Measurements from ENCODE around the gene TAF1B. TPM values are rescaled to one million over a fixed set of nuclear protein-coding genes. Genes with fewer than 3 reads are reported as not detected.

TAF1B gene
- total and polyA plus RNA-seq, 2 donors (not counting 3 experiments of a cell fraction or from before 2014, with no cell fraction given): 6.3 to 29.4 TPM

DNA sequence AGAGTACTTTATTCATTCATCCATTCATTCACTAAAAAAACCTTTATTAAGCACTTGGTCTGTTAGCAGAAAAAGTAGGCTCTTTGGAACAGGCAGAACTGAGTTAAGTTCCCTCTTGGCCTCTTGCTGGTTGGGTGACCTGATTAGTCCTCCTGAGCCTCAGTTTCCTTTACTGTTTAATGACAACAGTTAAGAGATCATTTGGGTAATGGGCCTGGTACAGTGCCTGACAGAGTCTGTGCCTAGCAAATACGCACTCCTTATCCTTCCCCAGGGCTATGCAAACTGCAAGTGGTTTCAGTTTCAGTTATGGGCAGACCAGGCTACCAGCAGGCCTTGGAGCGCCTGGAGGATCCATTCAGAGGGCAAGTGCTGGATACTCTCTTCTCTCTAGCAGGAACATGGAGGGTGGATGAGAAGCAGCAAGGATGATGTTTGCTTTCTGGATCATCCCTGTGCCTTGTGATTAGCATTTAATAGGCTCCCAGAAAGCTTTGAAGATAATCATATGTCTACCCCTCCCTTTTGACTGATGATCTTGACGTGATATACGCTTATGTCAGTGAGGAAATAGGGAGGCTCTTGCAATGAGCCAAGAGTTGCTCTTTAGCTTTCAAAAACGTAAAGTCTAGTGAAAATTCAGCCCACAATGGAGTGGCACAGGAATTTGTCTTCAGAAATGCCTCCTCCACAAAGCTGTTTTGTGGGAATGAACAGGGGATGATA is 12.4 kb upstream of the TAF1B start:
- no peak for FAIRE-seq
- ChIA-PET CTCF (interaction anchor here (1.1 to 2.0 kb wide), 3 partner anchors 16 to 153 kb away, joined by 3 to 13 read pairs (median 3); no protein-coding TSS in a partner anchor), POLR2A (no interaction called here)
- H3K79me2 ChIP-seq (ENCODE audit: control insufficient read depth, insufficient read depth, low read length): no peaks in the 10 kb centered on the region
- no peak overlapping the region for H3K27ac ChIP-seq (ENCODE audit: insufficient read depth, low read depth, low read length)
- H3K9me3 ChIP-seq (replicated peaks; ENCODE audit: control insufficient read depth, insufficient read depth, low read length): no peaks in the 10 kb centered on the region
- no peak overlapping the region for H2AFZ ChIP-seq (ENCODE audit: low read depth, low read length)
- H3K4me1 ChIP-seq (ENCODE audit: control insufficient read depth, extremely low read depth, insufficient read depth, low read length): no peaks in the 10 kb centered on the region
- no peak overlapping the region for H3K4me3 ChIP-seq (replicated peaks in 1 of 3; ENCODE audit: insufficient read depth in 1 of 3, low read depth in 1 of 3, low read length in 3 of 3)
- TF ChIP-seq, protein P1, sequence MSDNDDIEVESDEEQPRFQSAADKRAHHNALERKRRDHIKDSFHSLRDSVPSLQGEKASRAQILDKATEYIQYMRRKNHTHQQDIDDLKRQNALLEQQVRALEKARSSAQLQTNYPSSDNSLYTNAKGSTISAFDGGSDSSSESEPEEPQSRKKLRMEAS (IDR thresholded peaks at IDR 0.05; ENCODE audit: insufficient read depth, insufficient read length): no peak
- TF ChIP-seq FOS (IDR thresholded peaks at IDR 0.05; ENCODE audit: borderline replicate concordance, insufficient read depth, low read length) (no peak), EZH2 (IDR thresholded peaks at IDR 0.05; ENCODE audit: borderline replicate concordance, low read depth, low read length, severe bottlenecking) (no peak), GATA2 (IDR thresholded peaks at IDR 0.05; ENCODE audit: insufficient read depth, insufficient read length, low read depth, low read length) (no peak), JUN (IDR thresholded peaks at IDR 0.05; ENCODE audit: borderline replicate concordance, insufficient read depth, insufficient read length, low read depth) (no peak), MYC (IDR thresholded peaks at IDR 0.05; ENCODE audit: low read depth, low read length) (no peak), POLR2A (IDR thresholded peaks at IDR 0.05; ENCODE audit: low read depth, low read length) (no peak), POLR2AphosphoS5 (IDR thresholded peaks at IDR 0.05; ENCODE audit: insufficient read depth, low read depth, low read length) (no peak)
- TF ChIP-seq, protein P2, sequence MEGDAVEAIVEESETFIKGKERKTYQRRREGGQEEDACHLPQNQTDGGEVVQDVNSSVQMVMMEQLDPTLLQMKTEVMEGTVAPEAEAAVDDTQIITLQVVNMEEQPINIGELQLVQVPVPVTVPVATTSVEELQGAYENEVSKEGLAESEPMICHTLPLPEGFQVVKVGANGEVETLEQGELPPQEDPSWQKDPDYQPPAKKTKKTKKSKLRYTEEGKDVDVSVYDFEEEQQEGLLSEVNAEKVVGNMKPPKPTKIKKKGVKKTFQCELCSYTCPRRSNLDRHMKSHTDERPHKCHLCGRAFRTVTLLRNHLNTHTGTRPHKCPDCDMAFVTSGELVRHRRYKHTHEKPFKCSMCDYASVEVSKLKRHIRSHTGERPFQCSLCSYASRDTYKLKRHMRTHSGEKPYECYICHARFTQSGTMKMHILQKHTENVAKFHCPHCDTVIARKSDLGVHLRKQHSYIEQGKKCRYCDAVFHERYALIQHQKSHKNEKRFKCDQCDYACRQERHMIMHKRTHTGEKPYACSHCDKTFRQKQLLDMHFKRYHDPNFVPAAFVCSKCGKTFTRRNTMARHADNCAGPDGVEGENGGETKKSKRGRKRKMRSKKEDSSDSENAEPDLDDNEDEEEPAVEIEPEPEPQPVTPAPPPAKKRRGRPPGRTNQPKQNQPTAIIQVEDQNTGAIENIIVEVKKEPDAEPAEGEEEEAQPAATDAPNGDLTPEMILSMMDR (IDR thresholded peaks at IDR 0.05; ENCODE audit: extremely low read depth in 1 of 2, insufficient read depth in 1 of 2, low read depth in 1 of 2, low read length in 2 of 2): no peak
- H3K9ac ChIP-seq (replicated peaks; ENCODE audit: extremely low read depth, insufficient read depth, low read length): no peak overlapping the region
- dilution Hi-C loops (cut with MboI; ENCODE audit: extremely low pct_ligation_motif_present, low sequenced_read_pairs): no loop called here
- H3K27me3 ChIP-seq (ENCODE audit: control insufficient read depth in 2 of 2, insufficient read depth in 2 of 2, low read length in 2 of 2): peaks cover 11 to 15% of the 10 kb centered on the region in 2 experiments
- intact Hi-C loops (cut with micrococcal nuclease): no loop called here
- no peaks in the 10 kb centered on the region for H4K20me1 ChIP-seq (replicated peaks; ENCODE audit: control insufficient read depth, extremely low read depth, insufficient read depth, low read length)
- no peak for DNase-seq (ENCODE audit: low read depth, low spot score)
- H3K4me2 ChIP-seq (ENCODE audit: insufficient read depth, low read length): no peak overlapping the region
- no peaks in the 10 kb centered on the region for H3K36me3 ChIP-seq (ENCODE audit: control insufficient read depth in 2 of 2, extremely low read depth in 1 of 2, insufficient read depth in 2 of 2, low read length in 2 of 2)
- BruUV-seq (replicated peaks): no TSS peak
- no peaks in the 10 kb centered on the region for H3K9me1 ChIP-seq (replicated peaks; ENCODE audit: control insufficient read depth, extremely low read depth, insufficient read depth, low read length)

All from endothelial cell of umbilical vein (primary cell).